Fibroblast of skin of back (primary cell): ENCODE data around the gene ZNF793.

Source experiments
- DNase-seq: peaks from one replicate; pipeline ENCODE4 v3.0.0-alpha.2; 2013

Gene ZNF793

GRCh38 chr19:37565370-37565669 is 58.6 kb downstream of the ZNF793 start:
- no peak for DNase-seq

GRCh38 chr19:37572203-37572602 is 65.5 kb downstream of the ZNF793 start:
- DNase-seq = peak; percentile 31

DNA sequence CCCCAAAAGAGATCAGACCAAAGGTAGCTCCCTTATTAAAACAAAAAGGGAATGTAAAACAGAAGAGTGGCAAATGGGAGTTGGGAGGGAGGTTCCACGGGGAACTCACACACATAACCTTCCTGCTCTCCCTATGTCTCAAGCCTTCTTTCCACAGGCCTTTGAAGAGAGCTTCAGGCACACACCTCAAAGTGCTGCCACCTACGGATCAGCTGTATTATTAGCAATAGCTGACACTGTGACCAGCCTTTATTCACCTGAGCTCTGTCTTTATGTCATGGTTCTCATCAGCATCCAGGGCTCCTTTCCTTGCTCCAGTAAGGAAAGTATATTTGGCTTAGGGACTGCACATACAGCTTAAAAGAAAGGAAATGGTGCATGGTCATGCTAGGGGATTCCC is 76.6 kb downstream of the ZNF793 start:
- DNase-seq = no peak
